Forelimb muscle (tissue), 1 donor: ENCODE data around the gene CYP2A6. TPM values are rescaled to one million over a fixed set of nuclear protein-coding genes. Genes with fewer than 3 reads are reported as not detected.
A peak's percentile ranks its signal among the peaks of the same experiment; 100 is the strongest.

Source experiments
- DNase-seq: peaks from one replicate; pipeline ENCODE4 v3.0.0-alpha.2; 2013; ENCODE audit warnings: low read depth
- polyA plus RNA-seq: library from polyadenylated mRNA; unstranded; fragments of 120-200 nt; gene quantifications from one replicate; pipeline ENCODE4 v1.2.1, GENCODE V29; 2013; ENCODE audit not compliant: insufficient read length

CYP2A6 gene
- polyA plus RNA-seq, 1 donor = 0.29 TPM

- no peak for DNase-seq
These were observed 47.7 kb downstream of the CYP2A6 start for GRCh38 chr19:40802300-40803169.

- no peak for DNase-seq
These were observed 48.6 kb downstream of the CYP2A6 start for GRCh38 chr19:40801426-40802299.

GRCh38 chr19:40800997-40801377, 49.3 kb downstream of the CYP2A6 start:
- DNase-seq = no peak

GRCh38 chr19:40800339-40800996, 49.8 kb downstream of the CYP2A6 start:
- no peak for DNase-seq

- no peak for DNase-seq
These were observed 50.5 kb downstream of the CYP2A6 start for GRCh38 chr19:40799558-40800338.

GRCh38 chr19:40798683-40799557, 51.3 kb downstream of the CYP2A6 start, which contains the start of gene EGLN2:
Gene EGLN2 (plus strand): TSS chr19:40799191. CDS start chr19:40800573, 1,382 bp downstream.
- peak; percentile 95 for DNase-seq

- DNase-seq = no peak
These were observed 52.1 kb downstream of the CYP2A6 start for GRCh38 chr19:40797963-40798682.

- DNase-seq = no peak
These were observed 52.9 kb downstream of the CYP2A6 start for GRCh38 chr19:40797166-40797962.

Other genes with a start within 250 kb of the CYP2A6 start
- gene LTBP4, start 249.1 kb downstream of the CYP2A6 start, polyA plus RNA-seq = 239 TPM
- gene NUMBL, start 159.8 kb downstream of the CYP2A6 start, polyA plus RNA-seq = 32.6 TPM
- 18.7 TPM for gene COQ8B, start 133.6 kb downstream of the CYP2A6 start, polyA plus RNA-seq
- gene ITPKC, start 133.3 kb downstream of the CYP2A6 start, polyA plus RNA-seq = 9.9 TPM
- 8.5 TPM for gene ACTMAP, start 100.0 kb downstream of the CYP2A6 start, polyA plus RNA-seq
- gene SNRPA, start 99.2 kb downstream of the CYP2A6 start, polyA plus RNA-seq = 57.2 TPM
- gene MIA, start 74.9 kb downstream of the CYP2A6 start, polyA plus RNA-seq = 1.6 TPM
- gene RAB4B, start 72.2 kb downstream of the CYP2A6 start, polyA plus RNA-seq = 9.0 TPM
- gene EGLN2, start 51.3 kb downstream of the CYP2A6 start, polyA plus RNA-seq = 46.2 TPM
- 0.27 TPM for gene CYP2A7, start 31.8 kb upstream of the CYP2A6 start, polyA plus RNA-seq
- not detected for gene CYP2B6, start 140.8 kb upstream of the CYP2A6 start, polyA plus RNA-seq
- not detected for gene CYP2A13, start 238.0 kb upstream of the CYP2A6 start, polyA plus RNA-seq